Stimulated activated memory B cell treated with anti-CD40 and anti-IgM and Interleukin-4, amounts not matched to agents 10 μg/mL and 1 μg/mL and 100 μg/mL, for 72 hours (primary cell): ENCODE data around the gene IFNL3.
A peak's percentile ranks its signal among the peaks of the same experiment; 100 is the strongest.
"Not testable (repeated sequence)": the region's sequence is repeated elsewhere in the genome, so short reads cannot be mapped to it uniquely, and the experiment has no call there.

Experiments used
- ATAC-seq: fragments of 150-1000 bp; cut with Tn5 transposase; 2 replicates; pipeline ENCODE4 v1.10.0; 2021
- H3K27ac Mint-ChIP-seq: one replicate; pipeline ENCODE4 v1.8.0; 2022; ENCODE audit warnings: mild to moderate bottlenecking, mixed read lengths
- H3K27me3 Mint-ChIP-seq: one replicate; pipeline ENCODE4 v1.8.0; 2022; ENCODE audit warnings: mixed read lengths
- H3K36me3 Mint-ChIP-seq: one replicate; pipeline ENCODE4 v1.8.0; 2022; ENCODE audit warnings: mixed read lengths
- H3K4me1 Mint-ChIP-seq: one replicate; pipeline ENCODE4 v1.8.0; 2022; ENCODE audit warnings: mixed read lengths
- H3K4me3 Mint-ChIP-seq: one replicate; pipeline ENCODE4 v1.8.0; 2022; ENCODE audit warnings: mild to moderate bottlenecking, moderate library complexity, mixed read lengths
- H3K9me3 Mint-ChIP-seq: one replicate; pipeline ENCODE4 v1.8.0; 2022; ENCODE audit warnings: mixed read lengths

The IFNL3 gene

GRCh38 chr19:39240421-39240820, 4.4 kb downstream of the IFNL3 start:
- Mint-ChIP-seq H3K9me3 (no peaks in the 10 kb centered on the region), H3K27ac (no peak overlapping the region), H3K36me3 (no peaks in the 10 kb centered on the region), H3K27me3 (peaks cover 16% of the 10 kb centered on the region), H3K4me3 (no peak overlapping the region), H3K4me1 (peaks cover 27% of the 10 kb centered on the region)
- no peak for ATAC-seq

GRCh38 chr19:39238944-39239343, 5.9 kb downstream of the IFNL3 start:
- Mint-ChIP-seq H3K27ac (peak overlapping the region; percentile 87), H3K4me3 (no peak overlapping the region)

GRCh38 chr19:39238209-39238608, 6.6 kb downstream of the IFNL3 start:
- Mint-ChIP-seq H3K36me3 (no peaks in the 10 kb centered on the region), H3K4me1 (peaks cover 27% of the 10 kb centered on the region), H3K4me3 (peak overlapping the region; percentile 63), H3K27ac (peak overlapping the region; percentile 87), H3K9me3 (no peaks in the 10 kb centered on the region), H3K27me3 (no peaks in the 10 kb centered on the region)
- ATAC-seq: no peak

More at GRCh38 chr19:39238944-39239343, 5.9 kb downstream of the IFNL3 start:
- peaks cover 7% of the 10 kb centered on the region for H3K27me3 Mint-ChIP-seq
- peaks cover 27% of the 10 kb centered on the region for H3K4me1 Mint-ChIP-seq
- no peaks in the 10 kb centered on the region for H3K36me3 Mint-ChIP-seq
- no peak for ATAC-seq
- H3K9me3 Mint-ChIP-seq: no peaks in the 10 kb centered on the region

DNA sequence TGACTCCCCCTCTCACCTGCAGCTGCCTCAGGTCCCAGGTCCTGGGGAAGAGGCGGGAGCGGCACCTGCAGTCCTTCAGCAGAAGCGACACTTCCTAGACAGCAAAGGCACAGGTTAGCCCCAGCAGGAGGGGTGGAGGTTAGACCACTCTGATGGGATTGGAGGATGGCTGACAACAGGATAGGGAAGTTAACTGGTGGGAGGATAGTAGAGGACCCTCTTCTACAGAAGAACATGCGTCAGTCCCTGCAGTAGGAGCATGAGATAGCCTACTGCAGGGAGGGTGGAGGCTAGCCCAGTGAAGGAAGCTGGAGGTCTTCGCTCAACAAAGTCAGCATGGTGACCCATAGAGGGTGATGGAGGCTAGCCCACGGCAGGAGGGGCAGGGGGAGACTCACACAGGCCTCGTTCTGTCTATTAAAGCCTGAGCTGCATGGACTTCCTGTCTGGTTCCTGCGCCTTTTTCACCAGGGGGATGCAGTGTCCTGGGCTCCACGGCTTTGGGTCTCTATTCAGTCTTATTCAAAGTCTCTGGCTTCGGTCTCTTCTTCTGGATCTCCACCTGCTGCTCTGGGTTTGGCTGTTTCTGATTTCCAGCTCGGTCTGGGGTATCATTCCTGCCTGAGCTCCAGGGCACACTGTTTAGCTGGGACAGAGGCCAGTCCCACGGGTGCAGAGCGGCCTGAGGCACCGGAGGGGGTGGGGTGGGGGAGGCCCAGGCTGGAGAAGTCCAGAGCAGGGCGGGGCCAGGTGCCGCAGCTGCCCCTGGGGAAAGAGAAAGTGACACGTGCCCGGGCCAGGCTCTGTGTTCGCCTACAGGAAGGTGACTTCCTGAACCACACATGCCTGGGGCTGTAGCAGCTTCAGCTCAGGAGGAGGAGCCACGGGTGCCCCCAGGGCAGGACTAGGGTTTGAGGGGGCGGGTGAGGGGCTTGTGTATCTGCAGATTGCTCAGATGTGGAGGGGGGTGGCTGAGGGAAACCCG, 7.3 kb downstream of the IFNL3 start:
- Mint-ChIP-seq H3K36me3 (no peaks in the 10 kb centered on the region), H3K27me3 (no peaks in the 10 kb centered on the region), H3K27ac (peak overlapping the region; percentile 87), H3K9me3 (no peaks in the 10 kb centered on the region), H3K4me3 (peak overlapping the region; percentile 63), H3K4me1 (peaks cover 27% of the 10 kb centered on the region)
- peak; percentile 87 for ATAC-seq

GRCh38 chr19:39236527-39236926, 8.3 kb downstream of the IFNL3 start:
- Mint-ChIP-seq H3K36me3 (no peaks in the 10 kb centered on the region), H3K27me3 (no peaks in the 10 kb centered on the region), H3K9me3 (no peaks in the 10 kb centered on the region), H3K27ac (peak overlapping the region; percentile 87), H3K4me3 (peak overlapping the region; percentile 36), H3K4me1 (peaks cover 27% of the 10 kb centered on the region)
- ATAC-seq: no peak

DNA sequence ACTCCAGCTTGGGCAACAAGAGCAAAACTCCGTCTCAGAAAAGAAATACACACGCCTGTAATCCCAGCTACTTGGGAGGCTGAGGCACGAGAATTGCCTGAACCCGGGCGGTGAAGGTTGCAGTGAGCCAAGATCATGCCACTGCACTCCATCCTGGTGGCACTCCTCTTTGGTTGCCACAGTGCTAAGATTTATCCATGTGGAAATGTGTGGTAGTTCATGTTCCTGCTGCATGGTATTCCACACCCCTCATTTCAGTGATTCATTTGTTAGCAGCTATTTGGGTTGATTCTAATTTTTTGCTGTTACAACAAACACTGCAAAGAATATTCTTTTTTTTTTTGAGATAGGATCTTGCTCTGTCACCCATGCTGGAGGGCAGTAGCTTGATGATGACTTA, 12.1 kb downstream of the IFNL3 start:
- Mint-ChIP-seq H3K4me1 (peaks cover 18% of the 10 kb centered on the region), H3K36me3 (no peaks in the 10 kb centered on the region), H3K27ac (no peak overlapping the region), H3K9me3 (peaks cover 8% of the 10 kb centered on the region), H3K4me3 (no peak overlapping the region), H3K27me3 (no peaks in the 10 kb centered on the region)
- ATAC-seq: no peak

DNA sequence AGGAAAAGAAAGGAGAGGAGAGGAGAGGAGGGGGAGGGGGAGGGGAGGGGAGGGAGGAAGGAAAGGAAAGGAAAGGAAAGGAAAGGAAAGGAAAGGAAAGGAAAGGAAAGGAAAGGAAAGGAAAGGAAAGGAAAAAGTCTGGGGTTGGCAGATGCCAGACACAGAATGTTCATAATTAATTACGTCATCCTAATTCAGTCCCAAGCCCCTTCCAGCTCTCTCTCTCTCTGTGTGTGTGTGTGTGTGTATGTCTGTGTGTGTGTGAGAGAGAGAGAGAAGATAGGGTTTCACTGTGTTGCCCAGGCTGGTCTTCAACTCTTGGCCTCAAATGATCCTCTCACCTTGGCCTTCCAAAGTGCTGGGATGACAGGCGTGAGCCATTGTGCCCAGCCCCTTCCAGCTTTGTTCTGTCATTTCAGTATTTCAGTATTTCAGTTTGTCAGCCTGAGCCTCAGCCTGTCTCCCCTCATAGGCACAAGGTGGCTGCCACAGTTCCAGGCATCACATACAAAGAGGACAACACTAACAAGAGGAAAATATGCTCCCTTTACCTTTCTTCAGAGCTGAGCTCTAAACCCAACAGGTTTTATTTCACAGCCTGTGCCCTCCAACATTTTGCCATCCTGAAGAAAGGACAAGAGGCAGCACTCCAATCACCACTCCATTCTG, 14.6 kb downstream of the IFNL3 start:
- Mint-ChIP-seq H3K27me3 (peaks cover under 1% of the 10 kb centered on the region), H3K27ac (no peak overlapping the region), H3K4me3 (no peak overlapping the region), H3K36me3 (no peaks in the 10 kb centered on the region), H3K4me1 (no peaks in the 10 kb centered on the region), H3K9me3 (peaks cover 8% of the 10 kb centered on the region)
- ATAC-seq: no peak

DNA sequence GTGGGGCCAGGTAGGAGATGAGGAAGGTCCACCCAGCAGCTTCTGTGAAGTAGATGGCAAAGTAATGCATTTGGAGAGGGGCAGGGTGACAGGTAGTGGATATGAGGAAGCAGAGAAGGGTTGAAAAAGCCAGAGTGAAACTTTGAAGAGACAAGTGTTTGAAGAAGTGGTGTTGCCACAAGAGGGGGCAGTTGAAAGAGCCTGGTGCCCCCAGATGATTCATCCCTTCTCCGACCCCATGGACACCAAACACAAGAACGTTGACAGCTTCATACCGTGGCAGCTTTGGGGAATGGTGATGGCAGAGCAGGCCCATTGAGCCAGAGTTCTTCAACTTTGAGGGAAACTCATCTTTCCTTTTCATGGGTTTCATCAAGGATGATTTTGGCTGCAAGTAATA, 19.9 kb downstream of the IFNL3 start:
- Mint-ChIP-seq H3K9me3 (no peaks in the 10 kb centered on the region), H3K4me3 (no peak overlapping the region), H3K27me3 (peaks cover 28% of the 10 kb centered on the region), H3K4me1 (no peaks in the 10 kb centered on the region), H3K36me3 (no peaks in the 10 kb centered on the region), H3K27ac (no peak overlapping the region)
- ATAC-seq: no peak

DNA sequence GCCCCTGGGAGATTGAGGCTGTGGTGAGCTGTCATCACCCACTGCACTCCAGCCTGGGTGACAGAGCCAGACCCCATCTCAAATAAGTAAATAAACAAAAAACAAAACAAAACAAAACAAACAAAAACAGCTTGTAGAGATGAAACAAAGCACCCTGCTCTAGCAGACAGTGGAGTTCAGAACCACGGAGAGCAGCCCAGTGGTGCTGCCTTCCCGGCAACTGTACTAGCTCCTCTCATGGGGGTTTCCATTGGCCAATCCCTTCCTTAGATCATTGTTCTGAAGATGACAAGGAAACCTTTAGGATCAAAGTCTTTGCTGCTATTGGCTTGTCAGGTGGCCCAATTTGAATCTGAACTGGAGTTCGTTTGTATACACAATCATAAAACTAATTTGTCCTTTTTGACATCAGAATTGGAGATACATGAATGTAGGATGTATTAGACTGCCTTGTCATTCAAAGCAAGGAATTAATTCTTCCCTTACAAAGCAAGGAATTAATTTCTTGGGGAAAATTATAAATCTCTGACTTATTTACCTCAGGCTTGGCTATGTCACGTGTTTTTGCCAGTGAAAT, 21.0 kb downstream of the IFNL3 start:
- H3K36me3 Mint-ChIP-seq: no peaks in the 10 kb centered on the region
- H3K27me3 Mint-ChIP-seq: peaks cover 35% of the 10 kb centered on the region
- no peak overlapping the region for H3K4me3 Mint-ChIP-seq
- ATAC-seq: no peak
- no peaks in the 10 kb centered on the region for H3K9me3 Mint-ChIP-seq
- H3K4me1 Mint-ChIP-seq: no peaks in the 10 kb centered on the region
- H3K27ac Mint-ChIP-seq: no peak overlapping the region

- not testable (repeated sequence) for H3K27ac Mint-ChIP-seq, ATAC-seq, H3K9me3 Mint-ChIP-seq, H3K36me3 Mint-ChIP-seq, H3K4me1 Mint-ChIP-seq, H3K4me3 Mint-ChIP-seq
- H3K27me3 Mint-ChIP-seq: peaks cover 52% of the 10 kb centered on the region
These were observed 25.7 kb downstream of the IFNL3 start for GRCh38 chr19:39219108-39219507.

GRCh38 chr19:39218230-39219007, 26.4 kb downstream of the IFNL3 start:
- Mint-ChIP-seq H3K36me3 (peaks cover 6% of the 10 kb centered on the region), H3K4me1 (no peaks in the 10 kb centered on the region), H3K4me3 (no peak overlapping the region), H3K9me3 (peaks cover 6% of the 10 kb centered on the region), H3K27me3 (peaks cover 57% of the 10 kb centered on the region), H3K27ac (no peak overlapping the region)
- no peak for ATAC-seq

- H3K4me1 Mint-ChIP-seq: no peaks in the 10 kb centered on the region
- H3K27me3 Mint-ChIP-seq: peaks cover 54% of the 10 kb centered on the region
- no peak overlapping the region for H3K27ac Mint-ChIP-seq
- no peak for ATAC-seq
- peaks cover 6% of the 10 kb centered on the region for H3K36me3 Mint-ChIP-seq
- peaks cover 6% of the 10 kb centered on the region for H3K9me3 Mint-ChIP-seq
- no peak overlapping the region for H3K4me3 Mint-ChIP-seq
These were observed 27.7 kb downstream of the IFNL3 start for GRCh38 chr19:39217094-39217493.

GRCh38 chr19:39215323-39215722, 29.5 kb downstream of the IFNL3 start:
- not testable (repeated sequence) for H3K36me3 Mint-ChIP-seq, H3K27ac Mint-ChIP-seq, H3K4me1 Mint-ChIP-seq, H3K4me3 Mint-ChIP-seq, ATAC-seq, H3K9me3 Mint-ChIP-seq
- H3K27me3 Mint-ChIP-seq: peaks cover 47% of the 10 kb centered on the region

GRCh38 chr19:39212375-39212742, 32.4 kb downstream of the IFNL3 start:
- Mint-ChIP-seq H3K9me3 (peaks cover 5% of the 10 kb centered on the region), H3K27me3 (peaks cover 28% of the 10 kb centered on the region), H3K36me3 (peaks cover 5% of the 10 kb centered on the region), H3K27ac (no peak overlapping the region), H3K4me3 (no peak overlapping the region), H3K4me1 (no peaks in the 10 kb centered on the region)
- peak; percentile 27 for ATAC-seq
